ENCODE data around the gene JUP. TPM values are rescaled to one million over a fixed set of nuclear protein-coding genes. Genes with fewer than 3 reads are reported as not detected.

Gene JUP
- total RNA-seq, 1 donor from 2014 or later: 749 TPM

- Histone ChIP-seq H3K27me3 (ENCODE audit: control insufficient read depth, insufficient read depth, low read length) (peaks cover 6% of the 10 kb centered on the region), H3K4me3 (ENCODE audit: low read depth, low read length) (no peak overlapping the region), H3K36me3 (ENCODE audit: control insufficient read depth, insufficient read depth, low read length) (no peaks in the 10 kb centered on the region)
- no peak for DNase-seq (ENCODE audit: low read depth)
- no peak for TF ChIP-seq CTCF (IDR thresholded peaks at IDR 0.05; ENCODE audit: insufficient read depth, low read length, poor library complexity, severe bottlenecking)
These were observed 61.4 kb downstream of the JUP start for GRCh38 chr17:41725134-41725533.

- TF ChIP-seq CTCF (IDR thresholded peaks at IDR 0.05; ENCODE audit: insufficient read depth, low read length, poor library complexity, severe bottlenecking): no peak
- H3K27me3 ChIP-seq (ENCODE audit: control insufficient read depth, insufficient read depth, low read length): peaks cover 6% of the 10 kb centered on the region
- no peak for DNase-seq (ENCODE audit: low read depth)
- no peaks in the 10 kb centered on the region for H3K36me3 ChIP-seq (ENCODE audit: control insufficient read depth, insufficient read depth, low read length)
- H3K4me3 ChIP-seq (ENCODE audit: low read depth, low read length): no peak overlapping the region
These were observed 61.9 kb downstream of the JUP start for GRCh38 chr17:41724476-41725050.

GRCh38 chr17:41723801-41724475 is 62.6 kb downstream of the JUP start:
- Histone ChIP-seq H3K27me3 (ENCODE audit: control insufficient read depth, insufficient read depth, low read length) (peaks cover 6% of the 10 kb centered on the region), H3K4me3 (ENCODE audit: low read depth, low read length) (no peak overlapping the region), H3K36me3 (ENCODE audit: control insufficient read depth, insufficient read depth, low read length) (no peaks in the 10 kb centered on the region)
- no peak for DNase-seq (ENCODE audit: low read depth)
- TF ChIP-seq CTCF (IDR thresholded peaks at IDR 0.05; ENCODE audit: insufficient read depth, low read length, poor library complexity, severe bottlenecking): no peak

- TF ChIP-seq CTCF (IDR thresholded peaks at IDR 0.05; ENCODE audit: insufficient read depth, low read length, poor library complexity, severe bottlenecking): no peak
- H3K36me3 ChIP-seq (ENCODE audit: control insufficient read depth, insufficient read depth, low read length): no peaks in the 10 kb centered on the region
- peaks cover 6% of the 10 kb centered on the region for H3K27me3 ChIP-seq (ENCODE audit: control insufficient read depth, insufficient read depth, low read length)
- H3K4me3 ChIP-seq (ENCODE audit: low read depth, low read length): no peak overlapping the region
- DNase-seq (ENCODE audit: low read depth): no peak
These were observed 64.3 kb downstream of the JUP start for GRCh38 chr17:41722231-41722630.

- TF ChIP-seq CTCF (IDR thresholded peaks at IDR 0.05; ENCODE audit: insufficient read depth, low read length, poor library complexity, severe bottlenecking): no peak
- no peak for DNase-seq (ENCODE audit: low read depth)
- Histone ChIP-seq H3K36me3 (ENCODE audit: control insufficient read depth, insufficient read depth, low read length) (no peaks in the 10 kb centered on the region), H3K27me3 (ENCODE audit: control insufficient read depth, insufficient read depth, low read length) (no peaks in the 10 kb centered on the region), H3K4me3 (ENCODE audit: low read depth, low read length) (no peak overlapping the region)
These were observed 68.2 kb downstream of the JUP start for GRCh38 chr17:41718287-41718645.

All from kidney epithelial cell (primary cell).